ENCODE data around the gene POLR1D.

POLR1D gene

GRCh38 chr13:27654816-27655215, 33.1 kb downstream of the POLR1D start:
- Mint-ChIP-seq H3K9me3 (peaks cover 10% of the 10 kb centered on the region), H3K4me1 (peaks cover 3% of the 10 kb centered on the region), H3K4me3 (no peak overlapping the region), H3K27me3 (ENCODE audit: low read depth) (no peaks in the 10 kb centered on the region), H3K36me3 (ENCODE audit: low read depth) (peaks cover 35% of the 10 kb centered on the region), H3K27ac (no peak overlapping the region)
- TF ChIP-seq CTCF (IDR thresholded peaks at IDR 0.05; ENCODE audit: unreplicated experiment in 3 of 3), result no peak

GRCh38 chr13:27657724-27658123, 36.0 kb downstream of the POLR1D start:
- no peak for TF ChIP-seq CTCF (IDR thresholded peaks at IDR 0.05; ENCODE audit: unreplicated experiment in 3 of 3)
- H3K4me3 Mint-ChIP-seq, result no peak overlapping the region
- H3K27ac Mint-ChIP-seq, result no peak overlapping the region
- H3K4me1 Mint-ChIP-seq, result peaks cover 7% of the 10 kb centered on the region
- H3K27me3 Mint-ChIP-seq (ENCODE audit: low read depth), result no peaks in the 10 kb centered on the region
- H3K9me3 Mint-ChIP-seq, result no peaks in the 10 kb centered on the region
- H3K36me3 Mint-ChIP-seq (ENCODE audit: low read depth), result peaks cover 14% of the 10 kb centered on the region

- Mint-ChIP-seq H3K36me3 (ENCODE audit: low read depth) (peaks cover 8% of the 10 kb centered on the region), H3K4me1 (peaks cover 7% of the 10 kb centered on the region), H3K27ac (peak overlapping the region in 1 of 3 experiments; percentile 26), H3K4me3 (no peak overlapping the region), H3K9me3 (no peaks in the 10 kb centered on the region), H3K27me3 (ENCODE audit: low read depth) (no peaks in the 10 kb centered on the region)
- no peak for TF ChIP-seq CTCF (IDR thresholded peaks at IDR 0.05; ENCODE audit: unreplicated experiment in 3 of 3)
Measured at GRCh38 chr13:27658546-27658945, 36.9 kb downstream of the POLR1D start.

- Mint-ChIP-seq H3K4me1 (peaks cover 7% of the 10 kb centered on the region), H3K9me3 (no peaks in the 10 kb centered on the region), H3K27me3 (ENCODE audit: low read depth) (no peaks in the 10 kb centered on the region), H3K27ac (no peak overlapping the region), H3K4me3 (no peak overlapping the region), H3K36me3 (ENCODE audit: low read depth) (peaks cover 4% of the 10 kb centered on the region)
- TF ChIP-seq CTCF (IDR thresholded peaks at IDR 0.05; ENCODE audit: unreplicated experiment in 3 of 3), result no peak
Measured at GRCh38 chr13:27659145-27659865, 37.6 kb downstream of the POLR1D start.

- Mint-ChIP-seq H3K9me3 (no peaks in the 10 kb centered on the region), H3K27me3 (ENCODE audit: low read depth) (no peaks in the 10 kb centered on the region), H3K4me1 (peaks cover 7% of the 10 kb centered on the region), H3K36me3 (ENCODE audit: low read depth) (peaks cover 9% of the 10 kb centered on the region), H3K27ac (peak overlapping the region in 2 of 3 experiments; percentile 35 to 69), H3K4me3 (no peak overlapping the region)
- no peak for TF ChIP-seq CTCF (IDR thresholded peaks at IDR 0.05; ENCODE audit: unreplicated experiment in 3 of 3)
Measured at GRCh38 chr13:27660511-27660910, 38.8 kb downstream of the POLR1D start.

- H3K9me3 Mint-ChIP-seq, result no peaks in the 10 kb centered on the region
- H3K36me3 Mint-ChIP-seq (ENCODE audit: low read depth), result peaks cover 11% of the 10 kb centered on the region
- H3K4me1 Mint-ChIP-seq, result peaks cover 7% of the 10 kb centered on the region
- H3K4me3 Mint-ChIP-seq, result no peak overlapping the region
- TF ChIP-seq CTCF (IDR thresholded peaks at IDR 0.05; ENCODE audit: unreplicated experiment in 3 of 3), result no peak
- no peaks in the 10 kb centered on the region for H3K27me3 Mint-ChIP-seq (ENCODE audit: low read depth)
- peak overlapping the region in 1 of 3 experiments; percentile 35 for H3K27ac Mint-ChIP-seq
Measured at GRCh38 chr13:27661017-27661416, 39.3 kb downstream of the POLR1D start.
